A549 (cell line): ENCODE data around the gene LRRC8A. TPM values are rescaled to one million over a fixed set of nuclear protein-coding genes. Genes with fewer than 3 reads are reported as not detected.

Experiments used
- ATAC-seq, 2 experiments: fragments of 200-7000 bp in 1 of 2; fragments of >200 bp in 1 of 2; cut with Nextera tagmentation in 1 of 2; cut with Tn5 transposase in 1 of 2; 3 replicates each; pipeline versions ENCODE4 v1.8.0 to v1.9.1; 2018 to 2020; ENCODE audit warnings: mild to moderate bottlenecking in 1 of 2, moderate library complexity in 1 of 2
- CTCF ChIA-PET: fragments of 300-600 bp; sonication (Branson Sonifier 250); formaldehyde crosslinking; extraction: SDS; loops from one replicate; lab custom pipeline; 2021; ENCODE audit warnings: antibody characterized with exemption, inconsistent platforms; lab: Yijun Ruan, JAX
- POLR2A ChIA-PET: fragments of 350-600 bp; formaldehyde crosslinking; extraction: SDS; loops from one replicate; lab custom pipeline; 2021; ENCODE audit warnings: antibody characterized with exemption, inconsistent platforms; lab: Yijun Ruan, JAX
- DNase-seq, 2 experiments: peaks; one replicate each; pipeline versions ENCODE4 v3.0.0 to v3.0.0-alpha.2; 2011 to 2016; ENCODE audit warnings: low read depth in 1 of 2, low spot score in 1 of 2
- FAIRE-seq: peaks from 2 replicates; lab custom pipeline; 2011; peaks lifted over from hg19 to GRCh38; lab: Jason Lieb, UNC
- H3K27ac ChIP-seq, 2 experiments: fragments of >200 bp; sonication (Bioruptor Twin); formaldehyde crosslinking; 3 replicates each; pipeline ENCODE4 v1.5.1; 2016 to 2017
- H3K4me1 ChIP-seq: fragments of >200 bp; sonication (Bioruptor Twin); formaldehyde crosslinking; 3 replicates; pipeline ENCODE4 v1.6.1; 2016
- H3K4me2 ChIP-seq: fragments of >200 bp; sonication (Bioruptor Twin); formaldehyde crosslinking; 3 replicates; pipeline ENCODE4 v1.6.1; 2016
- H3K4me3 ChIP-seq: fragments of >200 bp; sonication (Bioruptor Twin); formaldehyde crosslinking; 3 replicates; pipeline ENCODE4 v1.5.1; 2016
- H3K9me3 ChIP-seq: fragments of >200 bp; sonication (Bioruptor Twin); formaldehyde crosslinking; 3 replicates; pipeline ENCODE4 v1.6.1; 2016
- CBX2 ChIP-seq: fragments of 200-600 bp; sonication (generic); IDR thresholded peaks from 2 replicates; pipeline ENCODE4 v1.6.1; 2016; ENCODE audit warnings: low read depth, mild to moderate bottlenecking, borderline replicate concordance
- CEBPB ChIP-seq, 2 experiments: fragments of >200 bp in 1 of 2; sonication (Bioruptor Twin) in 1 of 2; formaldehyde crosslinking in 1 of 2; IDR thresholded peaks; 2 replicates each; pipeline ENCODE4 v1.6.1; 2012 to 2016
- CHD2 ChIP-seq: fragments of 150-350 bp; IDR thresholded peaks from 2 replicates; pipeline ENCODE4 v1.6.1; 2014; ENCODE audit warnings: low read length; ENCODE audit not compliant: partially characterized antibody
- FOSL2 ChIP-seq, 2 experiments: fragments of 450-650 bp in 1 of 2; fragments of >200 bp in 1 of 2; sonication (Bioruptor Twin) in 1 of 2; formaldehyde crosslinking; IDR thresholded peaks; 2 replicates each; pipeline versions ENCODE4 v1.5.0 to v1.6.1; 2016 to 2020; ENCODE audit warnings: mild to moderate bottlenecking in 1 of 2, moderate library complexity in 1 of 2
- GATA3 ChIP-seq: IDR thresholded peaks from 2 replicates; pipeline ENCODE4 v1.6.1; 2012; ENCODE audit warnings: borderline replicate concordance
- MAFK ChIP-seq: fragments of 450-650 bp; IDR thresholded peaks from 2 replicates; pipeline ENCODE4 v1.6.1; 2014; ENCODE audit not compliant: partially characterized antibody
- MAZ ChIP-seq: fragments of 150-350 bp; IDR thresholded peaks from 2 replicates; pipeline ENCODE4 v1.6.1; 2014; ENCODE audit warnings: antibody characterized with exemption, low read depth, low read length, borderline replicate concordance
- NR3C1 ChIP-seq: fragments of >200 bp; sonication (Bioruptor Twin); formaldehyde crosslinking; IDR thresholded peaks from 3 replicates; pipeline ENCODE4 v1.6.1; 2017
- PHF8 ChIP-seq: fragments of 200-600 bp; sonication (generic); IDR thresholded peaks from 2 replicates; pipeline ENCODE4 v1.6.1; 2016; ENCODE audit warnings: low read depth, mild to moderate bottlenecking, antibody characterized with exemption, moderate library complexity, borderline replicate concordance
- POLR2A ChIP-seq: IDR thresholded peaks from 2 replicates; pipeline ENCODE4 v1.6.1; 2012; ENCODE audit warnings: mild to moderate bottlenecking, low read length
- RFX5 ChIP-seq: fragments of 450-650 bp; IDR thresholded peaks from 2 replicates; pipeline ENCODE4 v1.7.1; 2014; ENCODE audit warnings: antibody characterized with exemption, mild to moderate bottlenecking, moderate library complexity
- RNF2 ChIP-seq: fragments of 200-600 bp; sonication (generic); IDR thresholded peaks from 2 replicates; pipeline ENCODE4 v1.6.1; 2016; ENCODE audit warnings: low read depth, mild to moderate bottlenecking, antibody characterized with exemption, moderate library complexity, borderline replicate concordance
- SREBF2 ChIP-seq: fragments of 450-650 bp; IDR thresholded peaks from 2 replicates; pipeline ENCODE4 v1.6.1; 2014; ENCODE audit warnings: mild to moderate bottlenecking, moderate library complexity
- TP53 ChIP-seq: fragments of 250-450 bp; sonication (Bioruptor Pico); IDR thresholded peaks from 2 replicates; pipeline ENCODE4 v1.5.0; 2021; ENCODE audit warnings: mild to moderate bottlenecking, moderate library complexity
- ZC3H11A ChIP-seq: fragments of 450-650 bp; IDR thresholded peaks from 2 replicates; pipeline ENCODE4 v1.6.1; 2014; ENCODE audit warnings: antibody characterized with exemption, mild to moderate bottlenecking
- ZFP36 ChIP-seq: fragments of 450-650 bp; IDR thresholded peaks from 2 replicates; pipeline ENCODE4 v1.6.1; 2014; ENCODE audit warnings: borderline replicate concordance; ENCODE audit not compliant: partially characterized antibody
- WGBS: methylation state at CpG from one replicate; pipeline ENCODE4 v1.1.6; 2017; ENCODE audit errors: missing lambda C conversion rate; 5-methylcytosine and 5-hydroxymethylcytosine counted together
- polyA plus RNA-seq, 4 experiments: library from polyadenylated mRNA; depleted of rRNA in 3 of 4; stranded (reverse); fragments of >200 nt; fragmentation: RNase III in 1 of 4; extraction: RNeasy Plus Mini Kit Qiagen cat#74134 plus additional on column Dnase treatment in 1 of 4; gene quantifications; 2 replicates in 3 of 4; 3 replicates in 1 of 4; pipeline ENCODE4 v1.2.3, GENCODE V29; 2011 to 2017
- TF ChIP-seq, protein P1 (sequence below): IDR thresholded peaks from 2 replicates; pipeline ENCODE4 v1.6.1; 2012; ENCODE audit warnings: low read depth, borderline replicate concordance
- TF ChIP-seq, protein P2 (sequence below): fragments of 250-450 bp; sonication (Bioruptor Pico); IDR thresholded peaks from 2 replicates; pipeline ENCODE4 v1.5.0; 2020; ENCODE audit warnings: low read depth, mild to moderate bottlenecking, moderate library complexity
- TF ChIP-seq, protein P3 (sequence below): fragments of >200 bp; sonication (Bioruptor Twin); formaldehyde crosslinking; IDR thresholded peaks from 2 replicates; pipeline ENCODE4 v1.6.1; 2016
- TF ChIP-seq, protein P4 (sequence below): fragments of 250-450 bp; sonication (Bioruptor Pico); IDR thresholded peaks from 2 replicates; pipeline ENCODE4 v1.5.0; 2021; ENCODE audit warnings: mild to moderate bottlenecking, moderate library complexity, borderline replicate concordance
- TF ChIP-seq, protein P5 (sequence below): IDR thresholded peaks from 2 replicates; pipeline ENCODE4 v1.6.1; 2012

Gene LRRC8A
- polyA plus RNA-seq, 2 of the 4 experiments (the other 2 are of a cell fraction): 22.9 to 25.9 TPM

DNA sequence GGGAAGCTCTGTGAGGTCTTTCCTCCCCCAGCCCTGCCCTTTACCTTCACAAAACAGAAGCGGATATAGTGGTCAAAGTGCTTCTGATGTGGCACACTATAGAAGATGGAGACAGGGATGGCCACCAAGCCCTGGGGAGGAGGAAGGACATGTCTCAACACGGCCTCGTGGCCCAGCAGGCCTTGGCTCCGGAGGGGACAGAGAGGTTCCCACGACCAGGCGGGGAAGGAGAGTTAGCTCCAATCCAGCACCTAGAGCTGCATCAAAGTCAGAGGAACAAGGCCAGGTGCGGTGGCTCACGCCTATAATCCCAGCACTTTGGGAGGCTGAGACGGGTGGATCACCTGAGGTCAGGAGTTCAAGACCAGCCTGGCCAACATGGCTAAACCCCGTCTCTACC lies 48.2 kb upstream of the LRRC8A start:
- Histone ChIP-seq H3K27ac (no peak overlapping the region), H3K4me2 (no peak overlapping the region), H3K4me1 (peaks cover 1% of the 10 kb centered on the region; the same call in 1 of the 3 replicates), H3K9me3 (no peaks in the 10 kb centered on the region), H3K4me3 (no peak overlapping the region)
- ATAC-seq (no peak), DNase-seq (no peak), FAIRE-seq (no peak)
- POLR2A ChIA-PET: no interaction called here
- CTCF ChIA-PET: interaction anchor here (1.0 kb wide), 1 partner anchor 30 kb away, joined by 3 read pairs; no protein-coding TSS in a partner anchor
- WGBS: 94% methylated on average over 10 of the region's 10 CpGs
- TF ChIP-seq, protein P1, sequence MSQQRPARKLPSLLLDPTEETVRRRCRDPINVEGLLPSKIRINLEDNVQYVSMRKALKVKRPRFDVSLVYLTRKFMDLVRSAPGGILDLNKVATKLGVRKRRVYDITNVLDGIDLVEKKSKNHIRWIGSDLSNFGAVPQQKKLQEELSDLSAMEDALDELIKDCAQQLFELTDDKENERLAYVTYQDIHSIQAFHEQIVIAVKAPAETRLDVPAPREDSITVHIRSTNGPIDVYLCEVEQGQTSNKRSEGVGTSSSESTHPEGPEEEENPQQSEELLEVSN: no peak
- TF ChIP-seq CBX2 (no peak), RNF2 (no peak), POLR2A (no peak), ZC3H11A (no peak), CHD2 (no peak), ZFP36 (no peak), CEBPB (IDR thresholded peaks at IDR 0.05) (no peak), MAZ (no peak), TP53 (no peak)
- TF ChIP-seq, protein P2, sequence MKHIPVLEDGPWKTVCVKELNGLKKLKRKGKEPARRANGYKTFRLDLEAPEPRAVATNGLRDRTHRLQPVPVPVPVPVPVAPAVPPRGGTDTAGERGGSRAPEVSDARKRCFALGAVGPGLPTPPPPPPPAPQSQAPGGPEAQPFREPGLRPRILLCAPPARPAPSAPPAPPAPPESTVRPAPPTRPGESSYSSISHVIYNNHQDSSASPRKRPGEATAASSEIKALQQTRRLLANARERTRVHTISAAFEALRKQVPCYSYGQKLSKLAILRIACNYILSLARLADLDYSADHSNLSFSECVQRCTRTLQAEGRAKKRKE (CRISPR knock-in tag): no peak
- TF ChIP-seq, protein P3, sequence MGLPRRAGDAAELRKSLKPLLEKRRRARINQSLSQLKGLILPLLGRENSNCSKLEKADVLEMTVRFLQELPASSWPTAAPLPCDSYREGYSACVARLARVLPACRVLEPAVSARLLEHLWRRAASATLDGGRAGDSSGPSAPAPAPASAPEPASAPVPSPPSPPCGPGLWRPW: no peak
- TF ChIP-seq, protein P4, sequence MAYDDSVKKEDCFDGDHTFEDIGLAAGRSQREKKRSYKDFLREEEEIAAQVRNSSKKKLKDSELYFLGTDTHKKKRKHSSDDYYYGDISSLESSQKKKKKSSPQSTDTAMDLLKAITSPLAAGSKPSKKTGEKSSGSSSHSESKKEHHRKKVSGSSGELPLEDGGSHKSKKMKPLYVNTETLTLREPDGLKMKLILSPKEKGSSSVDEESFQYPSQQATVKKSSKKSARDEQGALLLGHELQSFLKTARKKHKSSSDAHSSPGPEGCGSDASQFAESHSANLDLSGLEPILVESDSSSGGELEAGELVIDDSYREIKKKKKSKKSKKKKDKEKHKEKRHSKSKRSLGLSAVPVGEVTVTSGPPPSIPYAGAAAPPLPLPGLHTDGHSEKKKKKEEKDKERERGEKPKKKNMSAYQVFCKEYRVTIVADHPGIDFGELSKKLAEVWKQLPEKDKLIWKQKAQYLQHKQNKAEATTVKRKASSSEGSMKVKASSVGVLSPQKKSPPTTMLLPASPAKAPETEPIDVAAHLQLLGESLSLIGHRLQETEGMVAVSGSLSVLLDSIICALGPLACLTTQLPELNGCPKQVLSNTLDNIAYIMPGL (CRISPR knock-in tag): no peak
- TF ChIP-seq, all 56 proteins: peak for 0

DNA sequence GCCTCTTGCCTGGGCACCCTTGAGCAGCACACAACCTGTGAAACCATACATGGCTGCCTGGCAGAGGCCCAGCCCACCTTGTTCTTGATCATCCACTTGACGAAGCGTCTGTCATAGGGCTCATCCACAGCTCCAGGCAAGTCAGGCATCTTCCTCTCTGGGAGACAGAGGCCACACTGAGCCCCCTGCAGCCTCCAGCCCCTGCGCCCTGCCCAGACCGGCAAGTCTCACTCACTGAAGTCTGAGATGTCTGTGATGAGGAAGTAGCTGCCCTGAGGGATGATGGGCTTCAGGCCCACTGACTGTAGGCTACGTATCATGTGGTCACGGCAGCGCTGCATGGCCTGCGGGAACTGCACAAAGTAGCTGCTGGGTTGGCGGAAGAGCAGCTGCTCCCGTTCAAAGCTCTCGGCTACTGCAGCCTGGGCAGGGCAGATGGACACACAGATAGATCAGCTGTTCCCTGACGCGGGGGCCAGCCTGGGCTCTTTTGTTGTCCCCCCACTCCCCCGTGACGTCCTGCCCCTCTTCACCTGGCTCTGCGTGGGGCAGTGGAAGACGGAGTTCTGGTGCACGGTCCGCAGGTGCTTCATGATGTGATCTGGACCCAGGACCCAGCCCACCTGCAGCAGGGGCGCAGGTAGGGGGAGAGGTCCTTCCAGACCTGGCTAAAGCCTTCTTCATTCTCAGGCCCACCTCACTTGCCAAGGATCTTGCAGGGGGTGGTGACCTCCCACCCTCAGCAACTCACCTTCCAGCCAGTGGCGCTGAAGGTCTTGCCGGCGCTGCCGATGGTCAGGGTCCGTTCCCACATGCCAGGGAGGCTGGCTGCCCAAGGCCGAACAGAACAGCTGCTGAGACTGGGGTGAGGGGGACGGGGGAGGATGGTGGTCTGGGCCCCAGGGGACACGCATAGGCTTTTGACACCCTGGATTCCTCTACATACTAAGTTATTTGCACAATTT lies 46.4 kb upstream of the LRRC8A start:
- no peak overlapping the region for H3K4me3 ChIP-seq
- 95% methylated on average over 19 of the region's 28 CpGs for WGBS
- no peak overlapping the region for H3K4me2 ChIP-seq
- POLR2A ChIA-PET: no interaction called here
- no peaks in the 10 kb centered on the region for H3K9me3 ChIP-seq
- TF ChIP-seq, protein P5, sequence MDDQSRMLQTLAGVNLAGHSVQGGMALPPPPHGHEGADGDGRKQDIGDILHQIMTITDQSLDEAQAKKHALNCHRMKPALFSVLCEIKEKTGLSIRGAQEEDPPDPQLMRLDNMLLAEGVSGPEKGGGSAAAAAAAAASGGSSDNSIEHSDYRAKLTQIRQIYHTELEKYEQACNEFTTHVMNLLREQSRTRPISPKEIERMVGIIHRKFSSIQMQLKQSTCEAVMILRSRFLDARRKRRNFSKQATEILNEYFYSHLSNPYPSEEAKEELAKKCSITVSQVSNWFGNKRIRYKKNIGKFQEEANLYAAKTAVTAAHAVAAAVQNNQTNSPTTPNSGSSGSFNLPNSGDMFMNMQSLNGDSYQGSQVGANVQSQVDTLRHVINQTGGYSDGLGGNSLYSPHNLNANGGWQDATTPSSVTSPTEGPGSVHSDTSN: no peak
- TF ChIP-seq, protein P1: no peak
- TF ChIP-seq MAFK: no peak
- TF ChIP-seq FOSL2 (IDR thresholded peaks at IDR 0.05): no peak
- no peak for TF ChIP-seq FOSL2 (CRISPR knock-in tag; IDR thresholded peaks at IDR 0.05)
- TF ChIP-seq, protein P2 (CRISPR knock-in tag): no peak
- TF ChIP-seq ZFP36: no peak
- no peak for TF ChIP-seq NR3C1
- TF ChIP-seq GATA3: no peak
- TF ChIP-seq SREBF2: no peak
- no peak for TF ChIP-seq ZC3H11A
- no peak for TF ChIP-seq RFX5
- no peak for TF ChIP-seq MAZ
- TF ChIP-seq PHF8: no peak
- ATAC-seq (no peak; a peak in 1 of 6 replicates), DNase-seq (no peak), FAIRE-seq (no peak)
- no peak overlapping the region for H3K27ac ChIP-seq
- CTCF ChIA-PET: interaction anchor here (0.6 to 1.1 kb wide), 5 partner anchors 9 to 93 kb away, joined by 3 to 5 read pairs (median 4); partner anchors contain the start of gene ENDOG
- H3K4me1 ChIP-seq: no peaks in the 10 kb centered on the region
